Activated CD8-positive, alpha-beta memory T cell treated with anti-CD3 and anti-CD28 coated beads, Interleukin-2, amount 50 U/mL, for 4 hours (primary cell): Measurements from ENCODE around the gene GRIK1.

Experiments
- DNase-seq: peaks from one replicate; pipeline ENCODE4 v3.0.0-alpha.2; 2020

GRIK1 gene

DNA sequence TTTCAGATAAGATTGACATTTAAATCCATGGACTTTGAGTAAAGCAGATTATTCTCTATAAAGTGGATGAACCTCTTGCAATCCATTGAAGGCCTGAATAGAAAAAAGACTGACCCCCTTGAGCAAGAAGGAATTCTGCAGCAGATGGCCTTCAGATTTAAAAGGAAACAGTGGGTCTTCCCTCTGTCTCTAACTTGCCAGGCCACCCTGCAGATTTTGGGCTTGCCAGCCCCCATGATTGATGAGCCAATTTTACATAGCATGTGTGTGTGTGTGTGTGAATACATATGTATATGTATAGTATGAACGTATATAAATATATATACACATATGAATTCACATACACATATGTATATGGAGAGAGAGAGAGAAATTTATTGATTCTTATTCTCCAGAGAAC is 113.4 kb downstream of the GRIK1 start:
- DNase-seq: no peak

GRCh38 chr21:29825936-29826335 is 113.9 kb downstream of the GRIK1 start:
- no peak for DNase-seq

- no peak for DNase-seq
Observed at GRCh38 chr21:29825345-29825744, 114.5 kb downstream of the GRIK1 start.

DNA sequence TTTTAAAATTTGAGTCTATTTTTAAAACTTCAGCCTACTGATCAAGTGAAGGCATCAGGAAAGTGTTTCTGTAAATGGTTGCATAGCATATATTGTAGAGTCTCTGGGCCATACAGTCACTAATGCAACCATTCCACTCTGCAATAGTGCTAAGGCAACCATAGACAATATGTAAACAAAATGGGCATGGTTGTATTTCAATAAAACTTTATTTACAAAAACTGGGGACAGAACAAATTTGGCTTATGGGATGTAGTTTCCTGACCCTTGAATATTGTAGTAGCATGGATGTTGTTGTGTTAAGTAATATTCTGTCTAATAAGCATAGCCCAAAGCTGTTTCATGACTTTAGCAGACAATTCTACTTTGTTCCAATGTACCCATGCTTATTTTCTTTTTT is 117.7 kb downstream of the GRIK1 start:
- no peak for DNase-seq

- DNase-seq: no peak
Observed at GRCh38 chr21:29821230-29821629, 118.6 kb downstream of the GRIK1 start.

DNA sequence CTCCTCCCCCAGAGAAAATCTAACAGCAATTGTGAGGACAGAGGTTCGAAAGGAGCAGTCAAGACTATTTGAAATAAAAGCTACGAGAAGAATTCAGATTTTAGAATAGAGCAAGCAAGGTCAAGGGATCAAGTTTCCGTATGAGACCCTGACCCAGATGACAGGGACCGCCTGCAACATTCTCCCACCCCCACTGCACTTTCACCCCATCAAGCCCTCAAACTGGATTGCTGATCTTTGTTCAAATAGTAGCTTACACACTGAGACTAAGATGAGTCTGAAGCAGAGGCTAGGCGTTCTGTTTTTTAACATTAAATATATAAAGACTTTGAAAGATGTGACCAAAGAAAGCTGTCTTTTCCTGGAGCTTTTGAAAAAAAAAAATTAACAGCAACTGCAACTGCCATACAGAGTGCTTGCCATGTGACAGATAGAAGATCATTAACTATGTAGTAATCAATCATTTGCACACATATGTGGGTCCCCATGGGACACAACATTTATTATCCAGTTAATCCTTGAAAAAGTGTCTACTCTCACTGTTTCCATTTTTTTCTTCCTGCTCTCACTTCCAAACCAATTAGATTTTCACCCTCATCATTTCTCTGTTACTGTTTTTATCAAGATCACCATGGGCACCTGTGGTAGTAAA is 120.0 kb downstream of the GRIK1 start:
- DNase-seq: no peak

- no peak for DNase-seq
Observed at GRCh38 chr21:29818383-29818921, 121.3 kb downstream of the GRIK1 start.

DNA sequence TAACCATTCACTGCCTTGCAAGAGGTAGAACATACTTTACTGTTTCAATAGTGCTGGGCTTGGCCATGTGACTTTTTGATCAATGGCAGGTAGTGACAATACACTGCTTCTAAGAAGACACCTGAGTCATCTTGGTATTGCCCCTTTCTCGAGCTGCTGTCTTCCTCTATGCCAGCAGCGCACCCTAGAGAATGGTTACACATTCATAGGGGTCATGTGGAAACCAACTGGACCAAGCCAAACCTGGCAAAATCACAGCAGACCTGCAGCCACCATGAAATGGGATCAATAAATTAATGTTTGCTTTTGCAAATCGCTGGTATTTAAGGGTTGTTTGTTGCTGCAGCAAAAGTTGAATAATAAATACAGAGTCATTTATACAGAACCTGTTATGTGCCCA is 122.3 kb downstream of the GRIK1 start:
- DNase-seq: no peak

DNA sequence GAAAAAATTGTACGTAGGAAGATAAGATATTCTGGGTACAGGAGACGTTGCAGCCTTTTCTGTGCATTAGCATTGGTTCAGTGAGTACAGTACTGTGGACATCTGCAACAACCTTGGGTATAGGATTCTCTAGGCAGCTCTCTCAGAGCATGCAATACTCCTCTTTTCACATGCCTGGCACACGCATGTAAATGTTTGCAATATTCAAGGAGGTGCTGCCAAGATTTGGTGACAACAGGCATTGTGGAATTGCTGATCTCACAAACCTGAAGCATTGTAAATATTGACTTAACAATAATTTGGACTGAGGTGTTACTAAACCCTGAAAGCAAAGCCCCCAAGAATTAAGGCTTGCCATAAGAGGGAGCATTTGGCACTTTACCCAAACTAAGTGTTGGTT is 126.8 kb downstream of the GRIK1 start:
- no peak for DNase-seq

DNA sequence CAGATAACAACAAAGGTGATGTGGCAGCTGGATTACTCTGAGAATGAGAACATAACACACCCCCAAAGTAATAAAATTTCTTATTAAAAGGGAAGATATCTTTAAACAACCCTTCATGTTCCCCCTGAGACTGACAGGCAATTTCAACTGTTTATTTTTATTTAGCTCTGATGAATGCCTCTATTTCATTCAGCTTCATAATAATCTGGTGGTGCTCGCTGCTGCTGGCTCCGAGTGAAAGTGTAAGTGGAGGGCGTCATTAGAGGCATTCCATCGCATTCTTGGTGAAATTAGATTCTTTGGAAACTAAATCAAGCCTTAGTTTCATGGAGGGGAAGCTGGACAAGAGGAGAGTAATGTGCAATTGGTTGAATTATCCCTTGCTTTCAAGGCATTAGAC is 128.9 kb downstream of the GRIK1 start:
- no peak for DNase-seq

- no peak for DNase-seq
Observed at GRCh38 chr21:29808153-29808552, 131.6 kb downstream of the GRIK1 start.

DNA sequence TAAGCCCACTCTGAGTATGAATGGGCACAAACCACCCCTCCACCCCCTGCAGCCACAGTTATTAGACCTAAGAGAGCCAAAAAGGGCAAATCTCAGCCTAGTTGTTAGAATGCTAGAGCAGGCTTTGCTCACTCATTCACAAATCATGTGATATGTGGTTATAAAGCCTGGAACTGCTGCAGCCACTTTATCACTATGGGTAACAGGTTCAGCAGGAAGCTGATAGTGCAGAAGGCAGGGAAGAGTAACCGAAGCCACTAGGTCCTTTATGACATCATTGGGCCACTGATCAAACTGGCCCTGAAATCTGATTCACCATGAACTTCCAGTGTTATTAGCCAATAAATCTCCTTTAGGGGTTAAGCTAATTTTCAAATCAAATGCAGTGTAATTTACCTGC is 134.7 kb downstream of the GRIK1 start:
- DNase-seq: no peak

DNA sequence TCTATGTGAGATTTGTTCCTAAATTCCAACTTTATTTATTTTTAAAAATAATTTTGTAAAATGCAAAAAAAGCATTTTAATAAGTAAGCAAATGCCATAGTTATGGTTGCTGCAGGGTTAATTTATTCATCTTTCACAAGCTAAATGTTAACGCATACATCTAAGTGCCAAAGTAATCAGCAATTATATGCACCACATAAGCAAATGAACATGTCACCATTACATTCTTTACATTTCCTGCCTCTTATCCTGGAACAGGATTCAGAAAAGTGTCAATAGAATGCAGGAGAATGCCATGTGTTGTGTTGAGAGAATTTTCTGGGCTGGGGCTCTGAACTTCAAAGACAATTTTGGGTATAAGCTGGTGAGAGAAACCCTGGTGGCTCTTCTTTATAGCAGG is 136.6 kb downstream of the GRIK1 start:
- DNase-seq: no peak

GRCh38 chr21:29801122-29801521 is 138.7 kb downstream of the GRIK1 start:
- no peak for DNase-seq

- DNase-seq: no peak
Observed at GRCh38 chr21:29800056-29800455, 139.7 kb downstream of the GRIK1 start.

- no peak for DNase-seq
Observed at GRCh38 chr21:29798840-29799239, 141.0 kb downstream of the GRIK1 start.

DNA sequence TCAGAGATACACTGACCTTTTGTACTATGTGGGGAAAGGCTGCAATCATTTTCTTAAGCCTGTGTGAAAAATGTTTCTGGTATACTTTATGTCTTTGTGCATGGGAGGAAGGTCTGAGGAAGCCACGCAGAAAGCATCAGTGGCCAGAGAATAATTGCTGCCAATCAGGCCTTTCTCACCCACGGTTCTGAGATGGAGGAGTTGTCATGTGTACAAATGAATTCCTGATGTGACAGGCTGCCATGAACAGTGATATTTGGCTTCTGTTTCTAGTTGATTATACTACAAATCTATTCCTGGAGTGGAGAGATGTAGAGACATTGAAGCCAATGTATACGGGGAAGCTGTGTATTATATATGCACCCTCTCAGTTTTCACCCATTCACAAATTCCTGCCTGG is 142.6 kb downstream of the GRIK1 start:
- no peak for DNase-seq

DNA sequence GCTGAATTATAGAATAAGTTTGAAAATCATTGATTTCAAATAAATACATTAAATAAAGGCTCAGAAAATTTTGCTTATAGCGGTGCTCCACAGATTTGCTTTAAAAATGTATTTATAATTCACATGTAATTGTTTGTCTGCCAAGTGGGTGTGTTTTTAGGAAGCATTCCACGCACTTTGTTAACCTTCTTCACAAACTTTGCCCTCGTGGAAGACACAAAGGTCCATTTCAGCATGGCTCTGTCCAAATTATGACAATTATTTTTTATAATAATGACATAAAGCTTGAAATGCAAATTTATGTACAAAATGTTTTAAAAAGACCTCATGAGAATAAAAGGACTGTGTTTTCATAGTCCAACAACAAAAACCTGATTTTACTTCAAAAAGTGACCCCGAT is 146.1 kb downstream of the GRIK1 start:
- DNase-seq: no peak

GRCh38 chr21:29789393-29789792 is 150.4 kb downstream of the GRIK1 start:
- no peak for DNase-seq

- DNase-seq: no peak
Observed at GRCh38 chr21:29788752-29789151, 151.0 kb downstream of the GRIK1 start.

- DNase-seq: no peak
Observed at GRCh38 chr21:29787361-29787909, 152.4 kb downstream of the GRIK1 start.

- no peak for DNase-seq
Observed at GRCh38 chr21:29786496-29787360, 153.1 kb downstream of the GRIK1 start.

DNA sequence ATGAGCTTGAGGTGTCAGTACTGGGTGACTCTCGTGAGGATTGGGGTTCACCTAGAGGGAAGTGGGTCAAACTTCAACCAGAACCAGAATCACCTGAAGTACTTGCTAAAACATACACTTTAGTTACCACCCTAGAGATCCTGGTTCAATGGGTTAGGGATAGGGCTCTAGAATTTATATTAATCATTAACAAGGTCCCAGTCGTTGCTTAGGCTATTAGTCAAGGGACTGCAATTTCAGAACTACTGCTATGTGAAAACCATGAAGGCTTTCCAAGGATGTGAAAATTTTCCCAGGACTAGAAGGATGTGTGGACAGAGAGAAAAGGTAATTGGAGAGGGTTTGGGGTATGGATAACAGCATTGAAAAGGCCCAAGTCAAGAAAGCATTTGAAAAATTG is 162.6 kb downstream of the GRIK1 start:
- no peak for DNase-seq

DNA sequence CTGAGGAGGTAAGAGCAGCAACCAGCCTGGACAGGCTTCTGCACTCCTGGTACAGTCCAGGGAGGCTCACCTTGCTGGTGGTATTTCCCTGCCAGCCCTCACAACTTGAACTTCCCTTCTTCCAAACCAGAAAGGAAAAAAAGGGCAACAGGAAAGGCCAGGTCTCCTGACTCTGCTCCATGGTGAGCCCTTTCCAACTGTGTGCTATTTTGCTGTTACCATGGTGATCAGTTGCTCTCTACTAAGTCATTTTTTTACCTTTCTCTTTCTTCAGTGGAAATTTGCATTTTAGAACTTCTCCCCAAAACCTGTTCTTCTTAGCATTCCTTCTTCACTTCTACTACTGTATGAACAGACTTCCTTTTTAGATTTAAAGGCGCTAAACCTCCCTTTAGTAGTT is 164.3 kb downstream of the GRIK1 start:
- no peak for DNase-seq
